UCSD-AML1 (cell line): Measurements from ENCODE around the gene CFAP74.
"Not testable (repeated sequence)": the region's sequence is repeated elsewhere in the genome, so short reads cannot be mapped to it uniquely, and the experiment has no call there.

Experiments used
- DNase-seq: peaks from one replicate; lab custom pipeline; 2025; ENCODE audit not compliant: unreplicated experiment; lab: John Stamatoyannopoulos, UW

CFAP74 gene

DNA sequence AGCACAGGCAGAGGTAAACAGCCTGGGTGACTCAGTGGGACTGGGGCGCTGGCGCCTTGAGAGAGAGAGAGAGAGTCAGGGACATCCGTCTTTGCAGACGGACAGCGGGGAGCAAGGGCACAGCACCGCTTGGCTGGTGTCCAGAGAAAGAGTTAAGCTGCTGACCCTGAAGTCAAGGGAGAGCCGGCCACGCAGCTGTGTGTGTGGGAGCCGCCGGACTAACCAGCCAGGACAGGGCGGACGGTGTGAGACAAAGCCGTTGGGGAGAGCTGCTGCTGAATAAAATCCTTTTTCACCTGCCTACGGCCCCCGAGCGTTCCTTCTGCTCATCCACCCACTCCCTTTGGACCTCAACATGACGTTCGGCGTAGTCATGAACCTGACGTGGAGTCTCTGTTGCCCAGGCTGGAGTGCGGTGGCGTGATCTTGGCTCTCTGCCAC is 14.5 kb downstream of the CFAP74 start:
- no peak for DNase-seq

DNA sequence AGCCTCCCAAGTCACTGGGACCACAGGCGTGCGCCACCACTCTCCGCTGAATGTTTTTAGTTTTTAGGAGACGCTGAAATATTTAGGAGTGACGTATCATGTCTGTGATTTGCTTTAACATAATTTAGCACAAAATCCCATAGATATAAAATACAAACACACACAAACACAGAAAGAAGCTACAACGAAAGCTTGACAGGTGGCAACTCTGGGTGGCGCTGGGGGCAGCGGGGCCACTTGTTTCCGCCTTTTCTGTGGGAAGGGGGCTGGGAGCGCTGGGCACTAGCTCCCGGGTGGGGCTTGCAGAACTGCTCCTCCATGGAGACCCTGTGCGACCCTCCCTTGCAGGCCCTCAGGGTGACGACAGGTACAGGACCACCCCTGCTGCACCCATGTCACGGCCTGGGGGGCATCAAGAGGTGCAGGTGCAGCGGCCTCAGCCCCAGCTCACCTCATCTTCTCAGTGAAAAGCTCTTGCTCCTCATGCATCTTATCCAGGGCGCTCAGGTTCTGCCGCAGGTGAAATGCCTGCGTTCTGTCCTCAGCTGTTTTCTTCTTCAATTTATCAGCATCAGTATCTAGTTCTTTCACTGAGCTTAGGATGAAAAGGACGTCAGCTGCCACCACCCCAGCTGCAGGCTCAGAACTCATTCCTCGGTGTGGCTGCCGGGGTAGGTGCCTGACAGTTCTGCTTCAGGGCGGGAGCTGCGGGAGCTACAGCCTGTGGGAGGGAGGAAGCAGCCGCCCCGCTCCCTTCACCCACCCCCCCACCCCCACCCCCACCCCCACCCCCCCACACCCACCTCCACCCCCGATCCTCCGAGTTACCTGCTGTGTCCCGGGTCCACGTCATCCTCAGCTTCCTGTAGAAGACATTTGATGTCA is 15.3 kb downstream of the CFAP74 start:
- no peak for DNase-seq

DNA sequence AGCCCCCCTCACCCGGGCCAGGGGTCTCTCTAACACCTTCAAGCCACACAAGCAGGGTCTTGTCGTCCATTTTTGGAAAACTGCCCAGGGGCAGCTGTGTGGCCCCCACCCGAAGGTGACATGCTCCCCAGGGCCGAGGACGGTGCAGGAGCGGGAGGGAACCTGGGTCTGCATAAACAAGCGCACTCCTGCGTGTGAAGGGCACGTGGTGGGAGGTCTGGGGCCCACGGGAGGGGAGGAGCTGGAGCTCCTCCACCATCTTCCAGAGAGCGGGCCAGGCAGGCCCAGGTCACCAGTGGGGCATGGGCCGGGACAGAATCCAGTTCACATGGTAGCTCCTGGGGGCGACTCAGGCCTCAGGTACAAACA is 16.5 kb downstream of the CFAP74 start:
- DNase-seq = no peak

DNA sequence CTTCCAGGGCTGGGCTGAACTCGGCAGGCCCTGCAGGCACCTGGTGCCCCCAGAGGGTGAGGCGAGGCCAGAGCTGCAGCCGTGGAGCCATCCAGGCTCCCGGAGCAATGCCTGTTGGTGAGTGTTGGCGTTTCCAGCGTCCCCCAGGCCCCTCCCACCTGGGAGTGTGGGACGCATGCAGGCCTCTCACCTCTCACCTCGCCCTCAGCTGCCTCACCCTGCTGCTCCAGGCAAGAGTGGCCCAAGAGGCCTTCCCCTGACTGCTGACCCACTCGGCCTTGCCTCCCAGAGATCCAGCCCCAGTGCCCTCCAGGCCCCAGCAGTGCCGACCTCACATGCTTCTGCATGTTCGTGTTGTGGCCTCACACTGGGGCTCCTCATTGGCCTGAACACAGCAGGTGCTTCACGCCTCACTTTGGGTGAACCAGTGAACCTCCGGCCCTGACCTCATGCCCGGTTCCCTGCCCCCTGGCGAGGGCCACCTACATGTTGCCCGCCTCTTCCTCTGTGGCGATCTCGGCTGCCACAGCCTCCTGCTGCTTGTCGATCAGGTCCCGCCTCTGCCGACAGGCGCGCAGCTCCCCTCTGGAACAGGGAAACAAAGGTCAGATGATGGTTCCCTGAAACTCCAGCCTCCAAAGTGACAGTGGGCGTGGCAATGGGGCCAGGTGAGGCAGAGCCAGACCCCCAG is 17.0 kb downstream of the CFAP74 start:
- no peak for DNase-seq

DNA sequence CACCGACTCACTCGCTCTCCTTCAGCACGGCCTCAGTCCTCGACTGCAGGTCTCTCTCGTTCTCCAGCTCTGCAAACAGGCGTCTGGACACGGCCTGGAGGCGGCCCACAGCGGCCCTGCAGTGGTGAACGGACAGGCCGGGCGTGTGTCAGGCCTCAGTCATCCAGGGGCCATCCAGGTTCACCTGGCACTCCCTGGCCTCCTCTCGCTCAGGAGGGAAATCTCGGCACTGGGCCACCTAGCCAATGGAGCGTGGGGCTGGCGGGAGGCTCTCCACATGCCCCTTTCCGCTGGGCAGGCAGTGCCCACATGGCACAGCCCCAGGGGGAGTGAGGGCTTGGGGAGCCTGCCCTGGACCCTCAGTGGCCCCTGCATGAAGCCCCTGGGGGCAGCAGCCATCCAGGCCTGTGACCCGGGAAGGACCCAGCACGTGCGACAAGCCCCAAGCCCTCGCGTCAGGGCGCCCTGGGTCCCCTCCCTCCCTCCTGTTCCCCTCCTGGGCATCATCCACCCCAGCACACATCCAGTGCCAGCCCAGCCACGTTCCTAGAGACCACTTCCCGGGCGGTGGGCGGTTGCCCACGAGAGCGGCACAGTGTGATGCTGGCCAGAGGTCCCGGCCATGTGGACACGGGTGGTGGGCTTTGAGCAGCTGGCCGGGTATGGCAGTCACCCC is 18.1 kb downstream of the CFAP74 start:
- DNase-seq = no peak

DNA sequence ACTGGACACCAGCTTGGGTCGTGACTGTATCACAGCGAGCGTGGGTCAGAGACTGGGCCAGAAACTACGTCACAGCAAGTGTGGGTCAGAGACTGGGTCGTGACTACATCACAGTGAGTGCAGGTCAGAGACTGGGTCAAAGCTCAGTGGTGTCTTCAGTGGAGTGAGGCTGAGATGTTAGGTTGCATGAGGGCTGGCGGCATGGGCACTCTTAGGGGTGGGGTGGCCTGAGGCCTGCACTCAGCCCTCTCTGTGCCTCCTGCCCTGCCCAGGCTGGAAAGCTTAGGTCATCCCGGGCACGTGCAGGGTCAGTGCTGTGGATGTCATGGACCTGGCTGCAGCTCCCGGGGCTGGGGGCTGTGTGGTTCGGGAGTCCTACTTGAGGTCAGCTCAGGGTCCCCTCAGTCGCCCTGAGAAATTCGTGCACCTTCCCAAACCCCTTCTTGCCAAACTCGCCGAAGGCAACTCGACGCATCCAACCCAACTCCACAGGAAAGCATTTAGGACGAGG is 19.0 kb downstream of the CFAP74 start:
- no peak for DNase-seq

DNA sequence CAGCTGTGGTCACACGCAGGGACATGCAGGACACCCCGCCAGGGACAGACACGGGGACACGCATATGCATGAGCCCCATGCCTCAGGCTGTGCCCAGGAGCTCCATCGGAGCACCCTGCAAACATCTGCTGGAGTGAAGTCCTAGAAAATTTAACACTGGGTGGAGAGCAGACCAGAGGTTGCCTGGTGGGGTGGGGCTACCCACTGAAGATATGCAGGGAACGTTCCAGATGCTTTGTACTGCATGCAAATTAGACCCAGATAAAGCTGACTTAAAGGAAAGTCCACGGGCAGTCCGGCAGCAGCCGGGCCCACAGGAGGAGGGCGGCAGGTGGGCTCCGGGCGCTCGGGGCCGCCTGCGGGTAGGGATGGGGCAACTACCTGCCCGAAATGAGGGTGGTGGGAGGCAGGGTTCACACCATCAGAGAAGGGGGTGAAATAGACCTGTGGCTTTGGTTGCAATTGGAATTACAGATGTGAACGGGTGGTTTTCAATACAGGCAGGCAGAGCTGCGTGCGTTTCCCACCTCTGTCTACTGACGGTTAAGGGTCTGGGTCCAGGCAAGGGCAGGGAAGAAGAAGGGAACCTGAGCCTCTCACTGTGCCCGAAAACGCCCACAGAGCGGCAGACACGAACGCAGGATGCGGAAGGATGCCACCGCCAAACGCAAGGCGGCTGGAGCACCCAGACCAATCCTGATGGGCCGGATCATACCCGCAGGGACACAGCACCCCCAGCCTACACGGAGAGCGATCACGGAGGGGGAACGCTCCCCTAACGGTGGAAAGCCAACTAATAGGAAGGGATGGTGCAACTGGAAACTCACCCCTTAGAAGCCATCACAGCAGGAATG is 21.0 kb downstream of the CFAP74 start:
- no peak for DNase-seq

DNA sequence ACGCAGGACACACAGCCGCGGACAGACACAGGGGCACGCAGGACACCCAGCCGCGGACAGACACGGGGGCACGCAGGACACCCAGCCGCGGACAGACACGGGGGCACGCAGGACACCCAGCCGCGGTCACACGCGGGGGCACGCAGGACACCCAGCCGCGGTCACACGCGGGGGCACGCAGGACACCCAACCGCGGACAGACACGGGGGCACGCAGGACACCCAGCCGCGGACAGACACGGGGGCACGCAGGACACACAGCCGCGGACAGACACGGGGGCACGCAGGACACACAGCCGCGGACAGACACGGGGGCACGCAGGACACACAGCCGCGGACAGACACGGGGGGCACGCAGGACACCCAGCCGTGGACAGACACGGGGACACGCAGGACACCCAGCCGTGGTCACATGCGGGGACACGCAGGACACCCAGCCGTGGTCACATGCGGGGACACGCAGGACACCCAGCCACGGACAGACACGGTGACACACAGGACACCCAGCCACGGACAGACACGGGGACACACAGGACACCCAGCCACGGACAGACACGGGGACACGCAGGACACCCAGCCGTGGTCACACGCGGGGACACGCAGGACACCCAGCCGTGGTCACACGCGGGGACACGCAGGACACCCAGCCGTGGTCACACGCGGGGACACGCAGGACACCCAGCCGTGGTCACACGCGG is 21.8 kb downstream of the CFAP74 start:
- DNase-seq = not testable (repeated sequence)

DNA sequence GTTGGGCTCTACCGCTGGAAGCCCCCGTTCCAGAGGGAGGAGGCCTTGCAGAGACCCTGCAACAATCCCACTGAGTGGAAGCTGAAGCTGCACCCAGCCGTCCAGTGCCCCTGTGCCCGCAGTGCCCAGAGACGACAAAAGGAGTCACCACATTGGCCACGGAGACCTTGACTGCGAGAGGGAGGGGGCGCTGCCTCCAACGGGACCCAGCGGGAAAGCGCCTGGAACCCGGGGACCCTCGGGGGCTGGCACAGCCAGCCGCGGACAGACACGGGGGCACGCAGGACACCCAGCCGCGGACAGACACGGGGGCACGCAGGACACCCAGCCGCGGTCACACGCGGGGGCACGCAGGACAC is 22.5 kb downstream of the CFAP74 start:
- no peak for DNase-seq

DNA sequence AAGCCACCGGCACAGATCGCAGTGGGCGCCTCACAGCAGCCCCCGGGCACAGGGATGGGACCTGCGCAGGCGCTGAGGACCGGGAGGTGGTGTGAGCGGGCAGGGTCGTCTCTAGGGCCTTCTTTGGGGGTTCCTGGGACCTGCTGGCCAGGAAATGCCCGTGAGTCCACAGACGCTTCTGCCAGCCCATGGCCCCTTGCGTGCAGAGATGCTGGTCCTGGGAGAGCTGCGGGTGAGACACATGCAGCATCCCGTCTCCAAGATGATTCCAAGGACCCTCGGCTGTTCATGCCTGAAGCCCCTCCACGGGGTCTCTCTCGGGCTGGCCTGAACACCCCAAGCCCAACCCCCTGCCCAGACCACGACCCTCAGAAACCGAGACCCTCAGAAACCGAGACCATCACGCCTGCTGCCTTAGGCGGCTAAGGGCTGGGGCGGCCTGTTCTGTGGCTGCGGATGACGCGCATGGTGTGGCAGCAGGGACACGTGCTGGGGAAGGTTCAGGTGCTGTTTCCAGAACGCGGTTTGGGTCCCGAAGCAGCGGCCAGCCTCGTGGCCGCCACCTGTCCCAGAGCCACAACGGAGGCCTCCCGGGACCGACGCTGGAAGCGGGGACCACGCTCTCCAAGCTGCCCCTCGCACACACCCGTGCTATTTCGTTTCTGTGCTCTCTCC is 23.0 kb downstream of the CFAP74 start:
- no peak for DNase-seq

DNA sequence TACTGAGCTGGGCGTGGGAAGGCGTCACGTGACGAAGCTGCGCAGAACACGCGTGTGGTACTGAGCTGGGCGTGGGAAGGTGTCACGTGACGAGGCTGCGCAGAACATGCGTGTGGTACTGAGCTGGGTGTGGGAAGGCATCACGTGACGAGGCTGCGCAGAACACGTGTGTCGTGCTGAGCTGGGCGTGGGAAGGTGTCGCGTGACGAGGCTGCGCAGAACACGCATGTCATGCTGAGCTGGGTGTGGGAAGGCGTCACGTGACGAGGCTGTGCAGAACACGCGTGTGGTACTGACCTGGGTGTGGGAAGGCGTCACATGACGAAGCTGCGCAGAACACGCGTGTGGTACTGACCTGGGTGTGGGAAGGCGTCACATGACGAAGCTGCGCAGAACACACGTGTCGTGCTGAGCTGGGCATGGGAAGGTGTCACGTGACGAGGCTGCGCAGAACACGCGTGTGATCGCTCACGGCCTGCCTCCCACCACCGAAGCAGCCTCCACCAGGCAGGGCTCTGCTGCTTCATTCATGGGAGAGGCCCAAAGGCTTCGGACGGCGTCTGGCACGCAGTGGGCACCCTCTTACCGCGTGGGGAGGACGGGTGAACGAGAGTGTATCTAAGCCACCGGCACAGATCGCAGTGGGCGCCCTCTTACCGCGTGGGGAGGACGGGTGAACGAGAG is 24.0 kb downstream of the CFAP74 start:
- no peak for DNase-seq

DNA sequence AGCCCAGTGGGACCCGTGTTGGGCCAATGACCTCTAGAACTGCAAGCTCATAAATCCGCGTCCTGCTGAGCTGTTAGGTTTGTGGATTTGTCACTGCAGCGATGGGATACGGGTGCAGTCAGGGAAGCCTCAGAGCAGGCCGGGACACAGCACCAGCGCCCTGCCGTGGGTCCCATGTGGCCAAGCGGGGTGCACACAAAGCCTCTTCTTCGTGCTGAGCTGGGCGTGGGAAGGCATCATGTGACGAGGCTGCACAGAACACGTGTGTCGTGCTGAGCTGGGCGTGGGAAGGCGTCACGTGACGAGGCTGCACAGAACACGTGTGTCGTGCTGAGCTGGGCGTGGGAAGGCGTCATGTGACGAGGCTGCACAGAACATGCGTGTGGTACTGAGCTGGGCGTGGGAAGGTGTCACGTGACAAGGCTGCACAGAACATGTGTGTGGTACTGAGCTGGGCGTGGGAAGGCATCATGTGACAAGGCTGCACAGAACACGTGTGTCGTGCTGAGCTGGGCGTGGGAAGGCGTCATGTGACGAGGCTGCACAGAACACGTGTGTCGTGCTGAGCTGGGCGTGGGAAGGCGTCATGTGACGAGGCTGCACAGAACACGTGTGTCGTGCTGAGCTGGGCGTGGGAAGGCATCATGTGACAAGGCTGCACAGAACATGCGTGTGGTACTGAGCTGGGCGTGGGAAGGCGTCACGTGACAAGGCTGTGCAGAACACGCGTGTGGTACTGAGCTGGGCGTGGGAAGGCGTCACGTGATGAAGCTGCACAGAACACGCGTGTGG is 24.7 kb downstream of the CFAP74 start:
- not testable (repeated sequence) for DNase-seq

DNA sequence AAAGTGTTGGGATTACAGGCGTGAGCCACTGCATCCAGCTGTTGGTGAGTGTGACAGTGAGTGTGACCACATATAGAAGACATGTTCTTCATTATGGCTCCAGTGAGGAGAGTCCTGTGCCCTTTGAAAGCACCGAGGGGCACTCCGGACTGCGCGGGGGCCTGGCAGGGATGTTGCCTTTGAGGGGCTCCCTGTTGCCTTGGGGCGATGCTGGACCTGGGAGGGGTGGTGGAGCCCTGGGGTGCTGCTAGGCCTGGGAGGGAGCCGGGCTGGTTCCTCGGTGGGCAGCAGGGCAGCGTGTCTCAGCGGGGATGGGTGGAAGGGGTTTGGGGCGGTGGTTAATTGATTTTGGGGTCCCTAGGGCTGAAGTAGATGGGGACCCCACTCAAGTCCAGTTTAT is 25.5 kb downstream of the CFAP74 start:
- DNase-seq = no peak

DNA sequence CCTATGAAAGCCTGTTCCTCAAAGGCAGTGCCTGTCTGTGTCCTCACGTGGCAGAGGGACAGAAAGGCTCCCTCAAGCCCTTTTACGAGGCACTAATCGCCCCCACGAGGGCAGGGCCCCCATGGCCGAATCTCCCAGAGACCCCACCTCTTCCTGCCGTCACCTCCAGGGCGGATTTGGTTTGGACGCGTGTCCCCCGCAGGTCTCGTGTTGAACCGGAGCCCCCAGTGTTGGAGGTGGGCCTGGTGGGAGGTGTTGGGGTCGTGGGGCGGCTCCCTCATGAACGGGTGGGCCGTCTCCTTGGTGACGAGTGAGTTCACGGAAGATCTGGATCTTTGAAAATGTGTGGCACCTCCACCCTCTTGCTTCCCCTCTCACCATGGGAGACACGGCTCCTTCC is 27.6 kb downstream of the CFAP74 start:
- DNase-seq = no peak

DNA sequence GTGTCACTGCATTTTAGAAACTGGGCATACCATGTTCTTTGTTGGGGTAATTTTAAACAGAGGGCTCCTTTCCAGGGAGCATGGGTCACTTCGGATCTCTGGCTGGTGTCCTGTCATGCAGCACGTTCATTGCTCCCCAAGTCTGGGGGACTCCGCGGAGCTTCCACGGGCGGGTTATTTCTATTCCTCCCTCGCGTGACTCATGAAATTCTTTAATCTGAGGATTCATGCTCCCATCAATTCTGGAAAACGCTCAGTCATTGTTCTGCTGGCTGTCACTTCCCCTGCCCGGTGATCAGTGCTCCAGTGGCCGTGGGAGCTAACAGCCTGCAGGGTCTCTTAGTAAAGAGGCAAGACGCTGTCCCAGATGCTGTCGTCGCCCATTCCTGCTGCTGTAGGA is 28.1 kb downstream of the CFAP74 start:
- no peak for DNase-seq

DNA sequence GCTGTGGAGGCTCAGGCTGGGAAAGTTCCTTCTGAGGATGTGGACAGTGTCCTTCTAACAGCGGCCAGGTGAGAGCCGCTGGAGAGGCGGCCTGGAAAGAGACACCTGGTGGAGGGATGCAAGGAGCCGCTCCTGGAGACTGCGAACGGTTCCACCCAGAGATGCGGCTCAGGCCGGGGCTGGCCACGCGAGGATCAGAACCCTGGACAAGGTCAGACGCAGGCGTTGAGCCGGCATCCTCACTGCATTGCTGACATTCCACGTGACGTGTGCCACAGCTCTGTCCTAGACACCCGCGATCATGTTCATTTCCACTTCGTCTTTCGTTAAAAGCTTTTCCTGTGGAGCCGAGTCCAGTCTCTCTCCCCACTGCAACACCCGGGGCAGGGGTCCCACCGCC is 28.8 kb downstream of the CFAP74 start:
- DNase-seq = no peak

DNA sequence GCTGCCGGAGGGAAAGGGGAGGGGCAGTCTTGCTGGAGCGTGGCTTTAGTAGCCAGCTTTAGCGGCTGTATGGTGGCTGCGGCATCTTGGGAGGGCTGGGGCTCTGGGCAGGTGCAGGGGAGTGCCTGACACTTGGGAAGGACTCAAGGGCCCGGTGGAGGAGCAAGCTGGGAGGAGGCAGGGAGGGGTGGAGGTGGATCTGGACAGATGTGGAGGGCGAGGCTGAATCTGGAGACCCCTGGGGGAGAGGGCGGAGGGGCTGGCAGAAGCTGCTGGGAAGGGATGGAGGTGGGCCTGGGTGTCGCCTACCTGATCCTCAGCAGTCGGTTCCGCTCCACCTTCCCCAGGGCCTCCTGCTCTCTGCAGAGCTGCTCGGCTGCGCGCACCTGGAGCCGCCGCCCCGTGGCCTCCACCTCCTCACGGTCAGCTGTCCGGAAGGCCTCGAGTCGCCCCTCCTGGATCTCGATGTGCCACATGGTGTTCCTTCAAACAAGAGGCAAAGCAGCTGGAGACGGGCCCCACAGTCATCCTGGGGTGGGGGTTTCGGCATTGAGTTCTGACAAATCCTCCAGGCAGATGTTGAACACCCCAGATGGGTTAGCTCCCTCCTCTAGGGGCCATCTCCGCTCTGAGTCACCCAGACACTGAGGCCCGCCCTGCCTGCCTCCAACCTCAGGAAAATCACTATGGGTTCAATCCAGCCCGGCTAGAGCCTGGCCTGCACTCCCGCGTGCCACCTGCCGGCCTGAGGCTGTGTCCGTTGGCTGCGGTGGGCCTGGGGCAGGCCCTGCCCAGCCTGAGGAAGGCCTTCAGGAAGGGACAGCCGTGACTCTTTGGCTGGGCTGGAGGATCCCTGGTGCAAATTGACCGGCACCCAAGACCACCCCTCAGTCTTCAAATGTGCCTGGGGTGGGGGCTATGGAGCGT is 29.6 kb downstream of the CFAP74 start:
- no peak for DNase-seq
